ENCODE data around the gene MOB3A. TPM values are rescaled to one million over a fixed set of nuclear protein-coding genes. Genes with fewer than 3 reads are reported as not detected.

MOB3A gene
- polyA plus RNA-seq, 1 of the 3 experiments (the other 2 are of a cell fraction): 24.1 TPM

GRCh38 chr19:2127758-2128157 lies 31.6 kb upstream of the MOB3A start:
- Histone ChIP-seq H2AFZ (ENCODE audit: low read depth) (no peak overlapping the region), H3K4me1 (ENCODE audit: control insufficient read depth in 1 of 2, insufficient read depth in 2 of 2, low read depth in 1 of 2, low read length in 1 of 2) (no peaks in the 10 kb centered on the region), H3K4me3 (ENCODE audit: low read depth in 2 of 2, low read length in 1 of 2) (no peak overlapping the region), H3K9me3 (no peaks in the 10 kb centered on the region), H3K27me3 (ENCODE audit: insufficient read depth) (no peaks in the 10 kb centered on the region), H3K9ac (no peak overlapping the region), H3K36me3 (replicated peaks in 1 of 2; ENCODE audit: control insufficient read depth in 1 of 2, insufficient read depth in 2 of 2, low read length in 1 of 2) (peaks cover 21 to 67% of the 10 kb centered on the region in 2 experiments), H3F3A (replicated peaks; ENCODE audit: insufficient read depth) (no peaks in the 10 kb centered on the region), H3K9me2 (no peaks in the 10 kb centered on the region), H3K27ac (ENCODE audit: low read depth in 2 of 2, low read length in 1 of 2) (no peak overlapping the region), H3K4me2 (no peak overlapping the region), H3K79me2 (ENCODE audit: insufficient read depth) (peaks cover 37% of the 10 kb centered on the region; the same call in 1 of the 2 replicates), H4K20me1 (ENCODE audit: insufficient read depth) (peaks cover 56% of the 10 kb centered on the region)
- 90% methylated on average over 14 of the region's 19 CpGs for WGBS (ENCODE audit: low lambda C conversion rate)
- ChIA-PET POLR2A (no interaction called here), CTCF (interaction anchor here (1.2 kb wide), 1 partner anchor 188 kb away, joined by 3 read pairs; no protein-coding TSS in a partner anchor)
- TF ChIP-seq REST (IDR thresholded peaks at IDR 0.05; ENCODE audit: low read depth, low read length) (no peak), SMC3 (IDR thresholded peaks at IDR 0.05; ENCODE audit: low read depth, low read length) (no peak), POLR2AphosphoS5 (IDR thresholded peaks at IDR 0.05; ENCODE audit: low read depth, low read length) (no peak), JUND (IDR thresholded peaks at IDR 0.05) (no peak), FOXM1 (IDR thresholded peaks at IDR 0.05; ENCODE audit: low read depth) (no peak), NFIC (IDR thresholded peaks at IDR 0.05; ENCODE audit: borderline replicate concordance) (no peak), USF1 (IDR thresholded peaks at IDR 0.05; ENCODE audit: borderline replicate concordance, low read depth) (no peak), CTCF (IDR thresholded peaks at IDR 0.05) (no peak), USF2 (IDR thresholded peaks at IDR 0.05; ENCODE audit: borderline replicate concordance, low read depth, low read length) (no peak), TAF1 (IDR thresholded peaks at IDR 0.05; ENCODE audit: borderline replicate concordance, low read depth, low read length) (no peak)
- DNase-seq: no peak
